BJ (cell line): ENCODE results near the gene COL18A1. TPM values are rescaled to one million over a fixed set of nuclear protein-coding genes. Genes with fewer than 3 reads are reported as not detected.

Experiments
- CTCF ChIA-PET: fragments of 350-600 bp; formaldehyde crosslinking; extraction: SDS; loops from one replicate; lab custom pipeline; 2021; ENCODE audit warnings: antibody characterized with exemption, inconsistent platforms; lab: Yijun Ruan, JAX
- POLR2A ChIA-PET: fragments of 300-600 bp; sonication (Branson Sonifier 250); formaldehyde crosslinking; extraction: SDS; loops from one replicate; lab custom pipeline; 2021; ENCODE audit warnings: antibody characterized with exemption; lab: Charles Lee
- DNase-seq: peaks from one replicate; pipeline ENCODE4 v3.0.0-alpha.2; 2011; ENCODE audit warnings: low read depth
- H3K27me3 ChIP-seq: 2 replicates; pipeline ENCODE4 v1.6.0; 2011; ENCODE audit warnings: low read length; ENCODE audit not compliant: control insufficient read depth, insufficient read depth
- H3K36me3 ChIP-seq: 2 replicates; pipeline ENCODE4 v1.5.1; 2011; ENCODE audit warnings: low read length; ENCODE audit not compliant: control insufficient read depth, insufficient read depth
- H3K4me3 ChIP-seq: 2 replicates; pipeline ENCODE4 v1.5.1; 2011; ENCODE audit warnings: low read depth, mild to moderate bottlenecking, control low read depth, low read length
- CTCF ChIP-seq: IDR thresholded peaks from 2 replicates; pipeline ENCODE4 v1.5.1; 2011; ENCODE audit warnings: low read depth, mild to moderate bottlenecking, control low read depth, inconsistent platforms, low read length, moderate library complexity; ENCODE audit not compliant: insufficient read depth
- polyA plus RNA-seq: library from polyadenylated mRNA; depleted of rRNA; stranded (reverse); fragments of >200 nt; gene quantifications from 2 replicates; pipeline ENCODE4 v1.2.3, GENCODE V29; 2011

COL18A1 gene
- polyA plus RNA-seq, 1 experiment, result 99.7 TPM

GRCh38 chr21:45432575-45433255 is 27.8 kb downstream of the COL18A1 start:
- Histone ChIP-seq H3K4me3 (no peak overlapping the region), H3K27me3 (no peaks in the 10 kb centered on the region), H3K36me3 (peaks cover 3% of the 10 kb centered on the region; the same call in 1 of the 2 replicates)
- ChIA-PET POLR2A (no interaction called here), CTCF (interaction anchor here (1.4 to 2.9 kb wide), 2 partner anchors 47 to 295 kb away, joined by 3 to 9 read pairs; no protein-coding TSS in a partner anchor)
- TF ChIP-seq CTCF, result no peak
- DNase-seq, result no peak

- ChIA-PET POLR2A (no interaction called here), CTCF (interaction anchor here (1.4 to 2.9 kb wide), 2 partner anchors 48 to 295 kb away, joined by 3 to 9 read pairs; no protein-coding TSS in a partner anchor)
- Histone ChIP-seq H3K36me3 (peaks cover 3% of the 10 kb centered on the region; the same call in 1 of the 2 replicates), H3K4me3 (no peak overlapping the region), H3K27me3 (no peaks in the 10 kb centered on the region)
- no peak for TF ChIP-seq CTCF
- DNase-seq, result no peak
Measured at GRCh38 chr21:45433301-45433700, 28.3 kb downstream of the COL18A1 start.

GRCh38 chr21:45433911-45434644 is 29.1 kb downstream of the COL18A1 start:
- Histone ChIP-seq H3K27me3 (no peaks in the 10 kb centered on the region), H3K36me3 (peaks cover 3% of the 10 kb centered on the region; the same call in 1 of the 2 replicates), H3K4me3 (no peak overlapping the region)
- TF ChIP-seq CTCF, result no peak
- ChIA-PET POLR2A (no interaction called here), CTCF (interaction anchor here (1.4 to 2.9 kb wide), 2 partner anchors 49 to 296 kb away, joined by 3 to 9 read pairs; no protein-coding TSS in a partner anchor)
- no peak for DNase-seq

GRCh38 chr21:45434645-45435217 is 29.8 kb downstream of the COL18A1 start:
- H3K4me3 ChIP-seq, result no peak overlapping the region
- CTCF ChIA-PET, result interaction anchor here (1.4 to 2.9 kb wide), 3 partner anchors 49 to 297 kb away, joined by 3 to 14 read pairs (median 9); no protein-coding TSS in a partner anchor
- H3K27me3 ChIP-seq, result no peaks in the 10 kb centered on the region
- no peak for DNase-seq
- POLR2A ChIA-PET, result no interaction called here
- 0 out of 2 replicates have a peak, but pooled peaks cover 1% of the 10 kb centered on the region for H3K36me3 ChIP-seq
- no peak for TF ChIP-seq CTCF
